ENCODE data around the gene CORO6. TPM values are rescaled to one million over a fixed set of nuclear protein-coding genes. Genes with fewer than 3 reads are reported as not detected.

Gene CORO6
- total RNA-seq, 1 donor from 2014 or later = 4.4 TPM

DNA sequence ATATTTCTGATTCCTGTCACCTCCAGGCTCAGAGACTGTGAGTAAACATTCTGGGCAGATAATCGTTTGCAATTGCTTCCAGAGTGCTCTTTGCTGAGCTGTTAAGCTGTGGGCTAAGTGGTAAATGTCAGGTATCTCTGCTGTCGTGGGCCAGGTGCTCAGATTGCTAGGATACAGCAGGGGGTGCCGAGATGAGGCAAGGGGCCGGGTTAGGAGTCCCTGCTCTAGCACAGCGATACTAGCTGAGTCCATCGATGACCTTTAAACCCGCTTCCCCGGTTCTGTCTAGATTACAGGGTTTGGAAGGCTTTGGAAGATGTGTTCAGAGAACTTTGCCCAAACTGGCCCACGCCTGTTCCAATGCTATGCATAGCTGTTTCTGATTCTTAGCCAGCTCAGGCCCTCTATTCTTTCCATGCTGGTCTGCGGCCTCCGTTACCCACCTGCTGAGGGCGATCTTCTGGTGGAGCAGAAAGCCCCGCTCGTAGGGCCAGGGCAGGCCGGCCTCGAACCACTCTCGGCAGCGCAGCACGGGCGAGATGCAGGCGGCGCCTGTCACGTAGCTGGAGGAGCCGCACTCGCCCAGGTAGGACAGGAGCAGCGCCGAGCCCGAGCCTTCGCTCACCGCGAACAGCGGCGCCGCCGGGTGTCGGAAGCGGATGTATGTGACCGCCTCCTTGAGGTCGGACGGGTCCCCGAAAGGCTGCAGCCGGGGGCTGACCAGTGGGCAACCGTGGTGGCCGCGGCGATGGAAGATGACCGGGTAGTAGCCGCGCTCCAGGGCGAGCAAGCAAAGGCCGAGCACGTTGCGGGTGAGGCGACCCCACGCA lies 56.9 kb downstream of the CORO6 start:
- DNase-seq (ENCODE audit: low read depth) = no peak

Other genes starting within 250 kb of the CORO6 start
- 46.7 and 101 TPM in 2 replicates for gene TAOK1, start 232.5 kb downstream of the CORO6 start, total RNA-seq
- gene ABHD15, start 55.9 kb downstream of the CORO6 start, total RNA-seq = 9.7 and 20.6 TPM in 2 replicates
- gene TP53I13, start 54.2 kb downstream of the CORO6 start, total RNA-seq = 38.5 and 52.3 TPM in 2 replicates
- gene GIT1, start 33.3 kb downstream of the CORO6 start, total RNA-seq = 11.5 and 34.7 TPM in 2 replicates
- 3.1 and 12.8 TPM in 2 replicates for gene ANKRD13B, start 29.8 kb downstream of the CORO6 start, total RNA-seq